ENCODE measurements around the gene KRTAP4-3.
"Not testable (repeated sequence)": the region's sequence is repeated elsewhere in the genome, so short reads cannot be mapped to it uniquely, and the experiment has no call there.

KRTAP4-3 gene

GRCh38 chr17:41153856-41154255 is 14.2 kb downstream of the KRTAP4-3 start:
- DNase-seq (ENCODE audit: low read depth, low spot score): no peak

DNA sequence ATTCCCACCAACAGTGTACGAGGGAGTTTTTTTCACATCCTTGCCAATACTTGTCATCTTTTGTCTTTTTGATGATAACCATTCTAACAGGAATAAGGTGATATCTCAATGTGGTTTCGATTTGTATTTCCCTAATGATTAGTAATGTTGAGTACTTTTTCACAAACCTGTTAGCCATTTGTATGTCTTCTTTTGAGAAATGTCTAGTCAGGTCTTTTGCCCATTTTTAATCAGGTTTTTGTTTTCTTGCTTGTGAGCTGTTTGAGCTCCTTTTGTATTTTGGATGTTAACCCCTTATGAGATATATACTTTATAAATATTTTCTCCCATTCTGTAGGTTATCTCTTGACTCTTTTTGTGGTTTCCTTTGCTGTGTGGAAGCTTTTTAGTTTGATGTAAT is 16.5 kb downstream of the KRTAP4-3 start:
- DNase-seq (ENCODE audit: low read depth, low spot score): no peak

DNA sequence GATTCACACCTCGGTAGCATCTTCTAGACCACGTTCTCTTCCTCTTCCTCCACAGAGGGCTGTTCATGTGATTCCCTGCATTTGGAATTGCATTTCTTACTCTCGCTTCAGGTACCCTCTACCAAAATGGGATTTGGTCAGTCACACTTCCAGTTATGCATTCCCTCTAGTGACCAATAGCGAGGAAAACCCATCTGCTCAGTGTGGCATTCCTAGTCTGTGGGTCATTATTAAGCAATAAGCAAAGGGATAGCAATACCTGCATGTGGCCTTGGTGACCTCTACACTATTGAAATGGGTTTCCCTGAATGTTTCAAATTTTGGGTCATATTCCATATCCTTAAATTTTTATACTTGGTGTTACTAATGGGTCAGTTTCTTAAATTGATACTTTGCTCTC is 18.0 kb downstream of the KRTAP4-3 start:
- no peak for DNase-seq (ENCODE audit: low read depth, low spot score)

DNA sequence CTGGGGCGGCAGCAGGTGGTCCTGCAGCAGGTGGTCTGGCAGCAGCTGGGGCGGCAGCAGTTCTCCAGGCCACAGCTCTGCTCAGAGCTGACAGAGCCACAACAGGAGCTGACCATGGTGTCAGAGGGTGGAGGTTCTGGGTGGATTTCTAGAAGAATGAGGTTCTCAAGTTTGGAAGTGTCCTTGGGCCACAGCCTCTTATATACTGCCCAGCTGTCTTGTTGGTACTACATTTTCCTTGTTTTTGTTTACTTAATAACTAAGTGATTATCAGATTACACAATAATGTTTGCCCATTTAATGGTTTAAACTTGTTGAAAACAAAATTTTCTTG is 18.4 kb downstream of the KRTAP4-3 start, which contains the start of gene KRTAP4-5:
KRTAP4-5 (minus strand) TSS at position 174 of the 334 bp plus-strand sequence; CDS start at position 116, 58 bp downstream.
- no peak for DNase-seq (ENCODE audit: low read depth, low spot score)

- DNase-seq (ENCODE audit: low read depth, low spot score): not testable (repeated sequence)
Measured at GRCh38 chr17:41148971-41149651, 18.9 kb downstream of the KRTAP4-3 start.

DNA sequence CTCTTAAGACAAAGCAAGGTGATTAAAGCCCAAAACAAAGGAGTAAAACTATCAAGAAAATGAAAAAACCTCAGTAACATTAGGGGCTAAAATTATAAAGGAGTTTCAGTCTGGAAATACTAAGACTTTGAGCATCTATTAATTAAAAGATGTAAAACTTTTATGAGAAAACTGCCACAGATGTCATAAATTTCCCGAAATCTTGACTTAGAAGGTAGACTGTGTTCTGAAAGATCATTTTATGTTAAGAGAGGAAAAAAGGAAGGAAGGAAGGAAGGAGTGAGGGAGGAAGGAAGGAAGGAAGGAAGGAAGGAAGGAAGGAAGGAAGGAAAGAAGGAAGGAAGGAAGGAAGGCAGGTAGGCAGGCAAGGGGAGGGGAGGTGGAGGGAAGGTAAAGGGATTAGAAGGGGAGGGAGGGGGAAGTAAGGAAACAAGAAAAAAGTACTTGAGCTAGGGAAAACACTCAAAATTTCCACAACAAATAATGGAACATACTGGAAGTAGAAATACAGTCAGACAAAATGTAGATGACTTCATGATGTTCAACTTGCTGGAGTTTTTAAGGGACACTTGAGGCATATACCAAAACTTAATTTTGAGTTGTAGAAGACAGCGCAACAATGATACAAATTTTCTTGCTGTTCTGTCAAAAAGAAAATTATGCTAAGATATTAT is 20.4 kb downstream of the KRTAP4-3 start:
- DNase-seq (ENCODE audit: low read depth, low spot score): no peak

GRCh38 chr17:41145261-41145660 is 22.8 kb downstream of the KRTAP4-3 start:
- DNase-seq (ENCODE audit: low read depth, low spot score): no peak

DNA sequence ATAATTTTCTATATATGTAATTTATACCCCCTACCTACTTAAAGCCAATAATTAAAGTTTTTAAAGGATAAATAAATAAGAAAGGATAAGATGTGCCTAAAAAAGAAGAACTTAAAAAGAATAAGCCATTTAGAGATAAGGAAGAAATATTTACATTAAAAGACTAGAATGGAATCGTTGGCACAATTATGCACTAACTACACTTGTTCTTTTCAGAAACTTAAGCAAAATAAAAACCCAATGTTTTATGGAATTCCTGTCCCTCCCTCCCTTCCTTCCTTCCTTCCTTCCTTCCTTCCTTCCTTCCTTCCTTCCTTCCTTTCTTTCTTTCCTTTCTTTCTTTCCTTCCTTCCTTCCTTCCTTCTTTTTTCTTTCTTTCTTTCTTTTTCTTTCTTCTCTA is 23.2 kb downstream of the KRTAP4-3 start:
- DNase-seq (ENCODE audit: low read depth, low spot score): no peak

DNA sequence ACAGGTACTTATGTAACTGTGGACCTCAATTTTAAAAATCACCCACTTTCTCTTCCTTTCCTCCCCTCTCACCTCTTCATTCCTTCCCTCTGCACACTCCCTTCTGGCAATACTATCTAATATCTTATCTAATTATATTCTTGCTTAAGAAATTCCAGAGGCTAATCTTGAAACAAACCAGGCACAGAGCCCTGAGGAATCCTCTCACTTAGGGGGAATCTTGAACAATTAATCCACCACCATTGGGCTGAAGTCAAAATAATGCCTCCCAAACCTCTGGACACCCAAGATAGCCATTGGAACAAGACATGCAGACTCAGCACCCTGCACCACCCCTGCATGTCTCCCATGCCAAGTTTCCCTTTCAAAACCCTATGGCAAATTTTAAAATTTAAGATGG is 26.7 kb downstream of the KRTAP4-3 start:
- no peak for DNase-seq (ENCODE audit: low read depth, low spot score)

- DNase-seq (ENCODE audit: low read depth, low spot score): peak; percentile 44
Measured at GRCh38 chr17:41140360-41141131, 27.5 kb downstream of the KRTAP4-3 start, which contains the start of gene KRTAP4-6. KRTAP4-6 (minus strand) TSS chr17:41140544; CDS start chr17:41140487, 57 bp downstream.

- not testable (repeated sequence) for DNase-seq (ENCODE audit: low read depth, low spot score)
Measured at GRCh38 chr17:41139865-41140264, 28.2 kb downstream of the KRTAP4-3 start.

GRCh38 chr17:41133880-41134735 is 33.9 kb downstream of the KRTAP4-3 start:
- no peak for DNase-seq (ENCODE audit: low read depth, low spot score)

DNA sequence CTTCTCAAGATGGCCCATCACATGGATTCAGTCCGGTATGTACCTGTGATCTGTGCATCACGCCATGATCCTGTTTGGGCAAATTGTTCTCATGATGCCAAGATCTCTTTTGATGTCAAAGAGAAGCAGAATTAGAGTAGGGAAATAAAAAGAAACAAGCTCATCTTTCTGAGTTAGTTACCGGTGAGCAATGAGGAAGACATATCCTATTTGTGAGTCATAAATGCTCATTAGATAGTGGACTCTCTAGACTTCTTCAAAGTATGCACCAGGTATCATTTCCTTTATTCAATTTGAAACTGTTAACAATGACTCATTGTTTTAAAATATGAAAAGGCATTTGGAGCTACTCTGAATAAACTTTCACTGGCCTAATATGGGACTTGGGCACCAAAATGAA is 36.0 kb downstream of the KRTAP4-3 start:
- DNase-seq (ENCODE audit: low read depth, low spot score): no peak

- no peak for DNase-seq (ENCODE audit: low read depth, low spot score)
Measured at GRCh38 chr17:41127371-41127770, 40.6 kb downstream of the KRTAP4-3 start.

GRCh38 chr17:41126412-41126811 is 41.6 kb downstream of the KRTAP4-3 start:
- no peak for DNase-seq (ENCODE audit: low read depth, low spot score)

DNA sequence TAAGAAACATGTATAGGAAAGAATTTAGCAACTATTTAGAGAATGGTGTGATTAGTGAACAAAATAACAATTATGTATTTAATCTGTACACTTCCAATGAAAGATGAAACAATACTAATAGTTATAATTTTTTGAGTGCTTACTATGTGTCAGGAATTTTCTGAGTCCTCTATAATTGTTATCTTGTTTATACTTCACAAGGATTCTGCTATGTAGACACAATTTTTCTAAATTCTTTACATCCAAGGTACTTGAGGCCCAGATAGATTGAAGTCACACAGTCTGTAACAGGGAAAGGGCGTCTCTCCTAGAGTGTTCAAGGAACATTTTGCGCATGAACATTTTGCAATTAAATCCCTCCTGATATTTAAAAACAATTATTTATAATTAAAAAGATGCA is 43.0 kb downstream of the KRTAP4-3 start:
- no peak for DNase-seq (ENCODE audit: low read depth, low spot score)

GRCh38 chr17:41123991-41124371 is 44.0 kb downstream of the KRTAP4-3 start, which contains the start of gene KRTAP4-12:
KRTAP4-12 (minus strand) TSS chr17:41124182; CDS start chr17:41124122, 60 bp downstream.
- DNase-seq (ENCODE audit: low read depth, low spot score): not testable (repeated sequence)

- DNase-seq (ENCODE audit: low read depth, low spot score): not testable (repeated sequence)
Measured at GRCh38 chr17:41123292-41123990, 44.6 kb downstream of the KRTAP4-3 start.

- no peak for DNase-seq (ENCODE audit: low read depth, low spot score)
Measured at GRCh38 chr17:41121742-41122141, 46.3 kb downstream of the KRTAP4-3 start.
